AG10803 (cell line): ENCODE measurements around the gene HYDIN.
A peak's percentile ranks its signal among the peaks of the same experiment; 100 is the strongest.

Experiments
- DNase-seq: peaks from one replicate; pipeline ENCODE4 v3.0.0; 2010; ENCODE audit warnings: low read depth
- H3K4me3 ChIP-seq: 2 replicates; pipeline ENCODE4 v1.5.1; 2011; ENCODE audit warnings: mild to moderate bottlenecking, low read length, control low read depth
- TF ChIP-seq, protein P1 (sequence below): conservative IDR thresholded peaks from 2 replicates; pipeline ENCODE4 v1.5.1; 2011; ENCODE audit warnings: mild to moderate bottlenecking, low read length, control low read depth, inconsistent platforms

The HYDIN gene

DNA sequence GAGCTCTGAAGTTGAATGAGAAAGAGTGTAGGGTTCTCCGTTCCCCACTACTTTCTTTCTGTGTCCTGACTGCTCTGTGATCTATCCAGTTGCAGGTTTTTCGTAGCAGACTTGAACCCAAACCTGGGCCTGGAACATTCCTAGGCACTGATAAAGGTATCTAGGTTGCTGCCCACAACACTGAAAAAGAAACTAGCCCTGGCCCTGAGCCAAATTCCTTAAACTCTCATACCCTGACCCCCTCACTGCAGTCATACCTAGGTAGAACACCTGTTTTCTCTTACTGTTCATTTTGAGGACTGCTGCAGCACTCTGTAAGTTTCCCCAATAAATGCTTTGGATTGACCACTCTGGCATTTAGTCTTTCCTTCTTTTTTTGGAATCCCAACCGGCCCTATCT is 5.4 kb downstream of the HYDIN start:
- DNase-seq, result no peak
- H3K4me3 ChIP-seq, result no peak overlapping the region
- TF ChIP-seq, protein P1, sequence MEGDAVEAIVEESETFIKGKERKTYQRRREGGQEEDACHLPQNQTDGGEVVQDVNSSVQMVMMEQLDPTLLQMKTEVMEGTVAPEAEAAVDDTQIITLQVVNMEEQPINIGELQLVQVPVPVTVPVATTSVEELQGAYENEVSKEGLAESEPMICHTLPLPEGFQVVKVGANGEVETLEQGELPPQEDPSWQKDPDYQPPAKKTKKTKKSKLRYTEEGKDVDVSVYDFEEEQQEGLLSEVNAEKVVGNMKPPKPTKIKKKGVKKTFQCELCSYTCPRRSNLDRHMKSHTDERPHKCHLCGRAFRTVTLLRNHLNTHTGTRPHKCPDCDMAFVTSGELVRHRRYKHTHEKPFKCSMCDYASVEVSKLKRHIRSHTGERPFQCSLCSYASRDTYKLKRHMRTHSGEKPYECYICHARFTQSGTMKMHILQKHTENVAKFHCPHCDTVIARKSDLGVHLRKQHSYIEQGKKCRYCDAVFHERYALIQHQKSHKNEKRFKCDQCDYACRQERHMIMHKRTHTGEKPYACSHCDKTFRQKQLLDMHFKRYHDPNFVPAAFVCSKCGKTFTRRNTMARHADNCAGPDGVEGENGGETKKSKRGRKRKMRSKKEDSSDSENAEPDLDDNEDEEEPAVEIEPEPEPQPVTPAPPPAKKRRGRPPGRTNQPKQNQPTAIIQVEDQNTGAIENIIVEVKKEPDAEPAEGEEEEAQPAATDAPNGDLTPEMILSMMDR, result no peak

GRCh38 chr16:71218306-71218963 is 12.1 kb downstream of the HYDIN start:
- TF ChIP-seq, protein P1, result no peak
- no peak for DNase-seq
- H3K4me3 ChIP-seq, result no peak overlapping the region

DNA sequence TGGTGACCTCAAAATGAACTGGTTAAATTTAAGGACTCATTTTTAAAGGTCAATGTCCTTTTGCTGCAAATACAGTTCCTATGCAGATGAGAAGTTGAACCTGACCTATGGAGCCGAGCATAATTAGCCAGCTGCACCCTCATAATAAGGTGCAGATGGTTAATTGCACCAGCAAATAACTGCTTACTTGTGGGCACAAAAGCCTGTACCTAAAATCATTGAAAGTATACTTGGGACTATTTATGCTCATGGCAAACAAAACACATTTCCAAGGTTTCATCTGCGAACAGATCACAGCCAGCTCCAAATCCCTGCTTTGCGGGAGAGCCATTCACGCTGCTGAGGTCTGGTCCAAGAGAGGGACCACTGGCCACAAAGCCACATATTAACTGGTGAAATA is 13.0 kb downstream of the HYDIN start:
- TF ChIP-seq, protein P1, result no peak
- no peak for DNase-seq
- no peak overlapping the region for H3K4me3 ChIP-seq

- H3K4me3 ChIP-seq, result no peak overlapping the region
- DNase-seq, result no peak
- TF ChIP-seq, protein P1, result no peak
Measured at GRCh38 chr16:71216714-71217113, 13.8 kb downstream of the HYDIN start.

- no peak for DNase-seq
- H3K4me3 ChIP-seq, result no peak overlapping the region
- TF ChIP-seq, protein P1, result 0 out of 2 replicates have a peak, but pooled peaks have one; percentile 1
Measured at GRCh38 chr16:71214746-71215381, 15.7 kb downstream of the HYDIN start.

- DNase-seq, result no peak
- TF ChIP-seq, protein P1, result no peak
- no peak overlapping the region for H3K4me3 ChIP-seq
Measured at GRCh38 chr16:71205482-71206131, 24.9 kb downstream of the HYDIN start.

GRCh38 chr16:71203631-71204030 is 26.9 kb downstream of the HYDIN start:
- no peak overlapping the region for H3K4me3 ChIP-seq
- no peak for DNase-seq
- TF ChIP-seq, protein P1, result no peak
